Gastroesophageal sphincter (tissue), 4 donors: ENCODE data around the gene PLCB4. TPM values are rescaled to one million over a fixed set of nuclear protein-coding genes. Genes with fewer than 3 reads are reported as not detected.

Experiments
- ATAC-seq: fragments of 150-250 bp; one replicate; pipeline ENCODE4 v1.9.1; 2016; ENCODE audit warnings: mild to moderate bottlenecking, moderate library complexity
- H3K27ac ChIP-seq, 4 donors: fragments of 200-600 bp; sonication (generic) in 3 of 4; 1 replicate in 3 of 4; 2 replicates in 1 of 4; pipeline ENCODE4 v1.5.1; 2016 to 2019
- H3K27me3 ChIP-seq: fragments of 200-600 bp; sonication (generic); one replicate; pipeline ENCODE4 v1.5.1; 2019
- H3K36me3 ChIP-seq, 2 donors: fragments of 200-600 bp; sonication (generic); one replicate each; pipeline ENCODE4 v1.5.1; 2019; ENCODE audit warnings: control low read depth in 1 of 2
- H3K4me1 ChIP-seq, 3 donors: fragments of 200-600 bp; sonication (generic); 1 replicate in 2 of 3; 2 replicates in 1 of 3; pipeline ENCODE4 v1.5.1; 2016 to 2019; ENCODE audit warnings: control low read depth in 2 of 3
- H3K4me3 ChIP-seq, 2 donors: fragments of 200-600 bp; sonication (generic); one replicate each; pipeline ENCODE4 v1.5.1; 2019; ENCODE audit warnings: mild to moderate bottlenecking in 1 of 2, moderate library complexity in 1 of 2
- H3K9me3 ChIP-seq, 3 donors: fragments of 200-600 bp; sonication (generic); one replicate each; pipeline ENCODE4 v1.5.1; 2017 to 2019; ENCODE audit warnings: control low read depth in 2 of 3
- CTCF ChIP-seq, 4 experiments: fragments of 200-600 bp in 2 of 4; fragments of 450-650 bp in 2 of 4; sonication (generic) in 1 of 4; IDR thresholded peaks; one replicate each; pipeline ENCODE4 v1.5.1; 2017 to 2019; ENCODE audit warnings: antibody characterized with exemption in 4 of 4, mild to moderate bottlenecking in 2 of 4, moderate library complexity in 2 of 4
- EP300 ChIP-seq: sonication (generic); formaldehyde crosslinking; IDR thresholded peaks from one replicate; pipeline ENCODE4 v1.6.1; 2017; ENCODE audit warnings: antibody characterized with exemption, mild to moderate bottlenecking
- POLR2A ChIP-seq, 2 donors: fragments of 450-650 bp; IDR thresholded peaks; one replicate each; pipeline ENCODE4 v1.6.1; 2017; ENCODE audit warnings: antibody characterized with exemption in 2 of 2, mild to moderate bottlenecking in 2 of 2, moderate library complexity in 1 of 2
- POLR2AphosphoS5 ChIP-seq: sonication (generic); formaldehyde crosslinking; IDR thresholded peaks from one replicate; pipeline ENCODE4 v1.6.1; 2017; ENCODE audit warnings: antibody characterized with exemption
- WGBS, 2 donors: methylation state at CpG; one replicate each; pipeline ENCODE4 v1.1.5; 2018; ENCODE audit warnings: low coverage in 1 of 2; 5-methylcytosine and 5-hydroxymethylcytosine counted together
- total RNA-seq, 4 donors: library from RNA; depleted of rRNA; stranded (reverse); fragments of >200 nt; gene quantifications; one replicate each; pipeline ENCODE4 v1.1.0, GENCODE V29; 2016

PLCB4 gene
- total RNA-seq, 4 donors from 2014 or later, result 21.9 to 109 (median 59.1) TPM

- WGBS, 2 donors, result 47 to 48% methylated on average over 3 to 4 of the region's 4 CpGs
- H3K36me3 ChIP-seq, result no peaks in the 10 kb centered on the region
- no peak overlapping the region for H3K4me3 ChIP-seq
- H3K9me3 ChIP-seq, result no peaks in the 10 kb centered on the region
- H3K27ac ChIP-seq, result peak overlapping the region in 1 of 4 donors; percentile 14
- no peaks in the 10 kb centered on the region for H3K27me3 ChIP-seq
- no peak for ATAC-seq
- no peak for TF ChIP-seq POLR2AphosphoS5
- TF ChIP-seq POLR2A (IDR thresholded peaks at IDR 0.05), result no peak
- no peak for TF ChIP-seq CTCF (IDR thresholded peaks at IDR 0.05)
- no peak for TF ChIP-seq EP300
- peaks cover 5 to 21% (median 12%) of the 10 kb centered on the region in 3 donors for H3K4me1 ChIP-seq
Observed at GRCh38 chr20:9161311-9161710, 92.4 kb downstream of the PLCB4 start.

GRCh38 chr20:9163251-9163650 lies 94.4 kb downstream of the PLCB4 start:
- no peak for ATAC-seq
- Histone ChIP-seq H3K36me3 (no peaks in the 10 kb centered on the region), H3K4me1 (peaks cover 5 to 21% (median 12%) of the 10 kb centered on the region in 3 donors), H3K4me3 (no peak overlapping the region), H3K27me3 (no peaks in the 10 kb centered on the region), H3K27ac (no peak overlapping the region), H3K9me3 (no peaks in the 10 kb centered on the region)
- TF ChIP-seq EP300 (no peak), CTCF (IDR thresholded peaks at IDR 0.05) (no peak), POLR2A (IDR thresholded peaks at IDR 0.05) (no peak), POLR2AphosphoS5 (no peak)
- WGBS, 2 donors, result 85 to 100% methylated on average over 2 to 3 of the region's 3 CpGs

- H3K9me3 ChIP-seq, result no peaks in the 10 kb centered on the region
- H3K4me1 ChIP-seq, result peaks cover 5 to 21% (median 12%) of the 10 kb centered on the region in 3 donors
- 43 to 92% methylated on average over 1 of the region's 1 CpG for WGBS, 2 donors
- H3K27me3 ChIP-seq, result no peaks in the 10 kb centered on the region
- no peak overlapping the region for H3K27ac ChIP-seq
- no peaks in the 10 kb centered on the region for H3K36me3 ChIP-seq
- no peak overlapping the region for H3K4me3 ChIP-seq
- TF ChIP-seq POLR2AphosphoS5 (no peak), EP300 (no peak), POLR2A (IDR thresholded peaks at IDR 0.05) (no peak), CTCF (IDR thresholded peaks at IDR 0.05) (no peak)
- ATAC-seq, result no peak
Observed at GRCh38 chr20:9163995-9164394, 95.1 kb downstream of the PLCB4 start.

DNA sequence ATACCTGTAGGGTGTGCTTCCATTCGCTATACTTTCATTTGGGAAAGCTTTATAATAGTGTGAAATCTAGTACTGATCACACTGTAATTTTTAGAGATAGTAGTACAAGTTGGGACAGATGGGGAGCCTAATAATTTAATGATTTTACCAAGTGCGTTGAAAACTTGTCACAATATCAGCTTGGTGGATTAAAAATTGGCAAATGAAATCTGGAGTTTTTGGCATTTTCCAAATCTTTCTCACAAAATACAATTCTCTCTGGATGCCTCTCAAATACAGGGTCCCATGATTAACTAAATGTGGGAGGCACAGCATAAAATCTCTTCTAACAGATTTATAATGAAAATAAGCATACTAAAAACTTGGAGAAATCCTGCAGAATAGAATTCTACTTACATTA lies 96.4 kb downstream of the PLCB4 start:
- TF ChIP-seq POLR2AphosphoS5 (no peak), POLR2A (IDR thresholded peaks at IDR 0.05) (no peak), EP300 (no peak), CTCF (IDR thresholded peaks at IDR 0.05) (no peak)
- Histone ChIP-seq H3K36me3 (no peaks in the 10 kb centered on the region), H3K4me1 (peaks cover 5 to 17% (median 9%) of the 10 kb centered on the region in 3 donors), H3K27me3 (no peaks in the 10 kb centered on the region), H3K4me3 (no peak overlapping the region), H3K9me3 (no peaks in the 10 kb centered on the region), H3K27ac (no peak overlapping the region)
- WGBS, 2 donors, result 93 to 95% methylated on average over 2 of the region's 2 CpGs
- ATAC-seq, result no peak

DNA sequence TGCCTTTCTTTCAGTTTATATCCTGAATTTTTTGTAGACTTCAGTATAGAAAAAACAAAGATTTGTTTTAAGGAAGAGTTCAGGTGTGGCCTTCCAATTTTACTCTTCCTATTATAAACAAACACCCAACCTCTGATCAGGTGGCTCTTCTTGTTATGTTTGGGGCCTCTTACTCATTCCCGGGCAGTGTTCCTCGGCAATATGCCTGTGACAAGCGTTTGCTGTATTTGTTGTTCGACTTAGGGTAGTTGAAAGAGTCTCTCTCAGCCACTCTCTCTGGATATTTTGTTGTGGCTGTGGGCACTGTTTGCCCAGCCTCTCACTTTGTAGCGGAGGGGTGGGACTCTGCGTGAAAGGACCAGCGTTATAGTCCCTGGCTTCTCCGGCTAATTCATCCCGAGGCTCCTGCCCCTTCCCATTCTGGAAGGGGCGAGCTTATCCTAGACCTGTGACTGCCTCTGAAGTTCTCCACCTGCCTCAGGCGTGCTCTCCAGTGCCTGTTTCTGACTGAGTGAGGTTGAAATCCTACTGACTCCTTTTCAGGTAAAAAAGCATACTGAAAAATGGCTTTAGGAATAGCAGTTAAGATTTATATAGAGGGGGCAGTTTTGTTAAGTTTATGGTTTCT lies 97.4 kb downstream of the PLCB4 start:
- Histone ChIP-seq H3K36me3 (no peaks in the 10 kb centered on the region), H3K9me3 (no peaks in the 10 kb centered on the region), H3K27ac (no peak overlapping the region), H3K4me3 (no peak overlapping the region), H3K4me1 (peaks cover 0 to 7% (median 2%) of the 10 kb centered on the region in 3 donors), H3K27me3 (no peaks in the 10 kb centered on the region)
- no peak for TF ChIP-seq CTCF (IDR thresholded peaks at IDR 0.05)
- no peak for TF ChIP-seq POLR2AphosphoS5
- no peak for TF ChIP-seq POLR2A (IDR thresholded peaks at IDR 0.05)
- no peak for TF ChIP-seq EP300
- 82 to 90% methylated on average over 7 to 8 of the region's 11 CpGs for WGBS, 2 donors
- no peak for ATAC-seq
